ENCODE measurements around the gene MTA1.

Gene MTA1

DNA sequence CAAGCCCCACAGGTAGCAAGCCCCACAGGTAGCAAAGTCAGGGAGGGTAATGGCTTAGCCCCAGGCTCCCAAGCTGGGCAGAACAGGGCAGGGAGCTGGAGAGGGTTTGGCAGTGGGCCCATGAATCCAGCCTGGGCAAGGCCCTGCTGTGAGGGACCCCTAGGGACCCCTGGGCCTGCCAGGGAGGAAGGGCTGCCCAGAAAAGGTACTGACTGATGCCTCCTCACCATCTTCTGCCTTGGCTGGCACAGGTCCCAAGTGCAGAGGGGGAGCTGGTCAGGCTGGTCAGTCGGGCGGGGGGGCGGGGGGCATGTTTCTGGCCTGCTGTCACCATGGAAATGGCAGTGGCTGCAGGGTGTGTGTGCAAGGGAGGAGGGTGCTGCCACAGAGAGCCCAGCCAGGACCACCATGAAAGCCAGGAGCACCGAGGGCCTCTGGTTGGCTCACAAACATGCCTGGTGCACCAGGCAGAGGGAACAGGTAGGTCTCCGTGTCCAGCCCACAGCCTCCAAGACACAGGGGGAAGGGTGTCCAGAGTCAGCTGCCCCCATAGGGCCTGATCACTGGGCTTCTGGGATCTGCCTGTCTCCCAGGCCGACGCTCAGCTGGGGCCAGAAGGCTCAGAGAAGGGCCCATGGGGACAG is 53.5 kb downstream of the MTA1 start:
- in situ Hi-C loops (cut with MboI; ENCODE audit: low sequenced_read_pairs), result no loop called here

DNA sequence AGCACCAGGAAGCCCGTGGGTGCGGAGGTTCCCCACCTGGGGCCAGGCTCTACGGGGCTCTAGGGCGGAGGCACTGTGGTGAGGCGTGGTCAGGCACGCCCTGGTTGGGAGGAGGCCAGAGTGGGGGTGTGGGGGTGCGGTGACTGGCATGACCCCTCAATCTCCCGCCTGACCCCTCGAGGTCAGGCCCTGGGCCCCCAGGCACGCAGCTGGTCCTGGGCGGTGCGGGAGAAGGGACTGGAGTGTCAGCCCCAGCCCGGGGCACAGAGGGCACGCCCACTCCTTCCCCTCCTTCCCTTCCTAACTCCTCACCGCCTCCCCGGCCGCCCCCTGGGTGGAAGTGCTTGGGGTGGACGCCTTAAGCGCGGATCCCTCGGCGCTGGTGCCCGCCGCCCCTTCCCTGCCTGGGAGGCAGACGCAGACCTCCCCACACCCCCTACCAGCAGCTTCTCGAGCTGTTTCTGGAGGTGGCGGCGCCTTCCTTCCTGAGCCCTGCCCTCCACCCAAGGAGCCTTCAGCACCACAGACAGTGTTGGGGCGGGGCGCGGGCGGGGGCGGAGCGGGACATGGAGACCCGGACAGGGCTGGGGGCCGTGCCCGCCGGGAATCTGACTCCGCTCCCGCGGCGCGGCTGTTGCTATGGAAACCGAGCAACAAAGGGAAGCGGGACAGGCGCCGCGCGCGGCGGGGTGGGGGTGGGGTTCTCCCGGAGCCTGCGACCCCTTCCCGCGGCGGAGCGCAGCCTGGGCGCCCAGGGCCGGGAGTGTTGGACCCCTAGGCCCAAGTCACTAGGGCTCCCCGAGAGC is 54.3 kb downstream of the MTA1 start:
- in situ Hi-C loops (cut with MboI; ENCODE audit: low sequenced_read_pairs), result no loop called here

DNA sequence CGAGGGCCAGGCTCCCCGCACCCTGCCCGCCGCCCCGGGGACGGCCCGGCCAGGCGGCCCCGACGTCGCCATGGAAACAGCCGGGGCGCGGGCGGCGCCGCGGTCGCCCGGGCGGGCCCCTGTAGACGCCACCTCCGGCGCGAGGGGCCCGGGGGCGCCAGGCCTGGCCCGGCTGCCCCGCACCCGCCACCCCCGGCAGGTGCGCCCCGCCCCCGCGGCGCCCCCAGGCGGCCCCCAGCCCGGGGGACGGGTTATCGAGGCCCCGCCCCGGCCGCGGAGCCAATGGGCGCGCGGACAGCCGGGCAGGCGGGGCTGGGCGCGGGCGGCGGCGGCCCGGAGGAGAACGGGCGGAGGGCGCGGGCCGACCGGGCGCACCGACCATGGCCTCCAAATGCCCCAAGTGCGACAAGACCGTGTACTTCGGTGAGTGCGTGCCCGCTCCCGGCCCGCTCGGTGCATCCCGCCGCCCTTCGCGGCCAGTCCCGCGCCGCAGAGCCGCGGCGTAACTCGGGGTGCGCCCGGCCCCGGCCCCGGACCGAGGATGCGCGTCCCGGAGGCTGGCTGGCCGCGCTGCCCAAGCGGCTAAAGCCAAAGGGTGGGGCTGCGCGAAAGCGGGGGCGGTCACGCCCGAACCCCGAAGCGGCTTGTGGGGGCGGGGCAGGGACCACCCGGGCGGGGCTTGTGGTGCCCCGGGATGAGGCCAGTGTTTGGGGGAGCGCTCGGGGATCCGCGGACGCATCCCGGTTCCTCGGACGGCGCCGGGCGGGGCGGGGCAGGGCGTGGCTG is 55.0 kb downstream of the MTA1 start, which contains the start of gene CRIP2:
Gene CRIP2, plus strand, starts transcription at position 339 of the 786 bp plus-strand sequence. Its CDS starts 42 bp downstream, at position 381.
- in situ Hi-C loops (cut with MboI; ENCODE audit: low sequenced_read_pairs), result no loop called here

DNA sequence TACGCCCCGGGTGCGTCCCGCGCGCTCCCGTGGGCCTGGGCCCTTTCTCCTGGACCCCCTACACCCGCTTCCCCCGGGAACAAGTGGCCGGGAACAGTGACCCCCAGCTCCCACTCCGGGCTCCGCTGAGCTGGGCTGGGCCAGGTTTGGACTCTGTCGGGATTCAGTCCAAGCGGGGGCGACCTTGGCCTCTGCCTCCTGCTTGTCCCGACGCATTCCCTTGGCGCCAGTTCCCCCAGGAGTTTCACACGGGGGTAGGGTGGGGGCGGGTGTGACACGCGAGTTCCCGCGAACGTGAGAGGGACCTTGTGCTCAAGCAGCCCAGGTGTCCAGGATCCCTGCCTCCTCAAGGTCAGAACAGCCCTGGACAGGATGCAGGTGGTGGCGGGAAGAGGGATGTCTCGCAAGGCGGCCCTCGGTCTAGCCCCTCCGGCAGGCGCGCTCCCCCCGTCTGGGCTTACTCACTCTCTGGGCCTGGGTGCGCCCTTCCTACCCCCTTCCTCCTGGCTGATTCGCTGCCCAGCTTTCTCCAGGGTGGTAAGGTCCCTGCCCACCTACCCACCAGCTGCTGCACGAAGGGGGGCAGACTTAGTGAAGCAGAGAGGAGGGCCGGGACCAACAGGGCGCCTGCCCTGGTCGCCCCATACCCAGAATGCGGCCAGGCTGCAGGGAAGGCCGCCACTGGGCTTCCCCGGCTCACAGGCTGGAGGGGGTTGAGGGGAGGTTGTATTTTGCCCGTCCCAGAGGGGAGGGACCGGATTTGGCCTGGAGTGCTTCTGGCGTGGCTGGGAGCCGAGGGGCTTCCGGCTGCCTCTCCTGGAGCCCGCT is 55.9 kb downstream of the MTA1 start:
- in situ Hi-C loops (cut with MboI; ENCODE audit: low sequenced_read_pairs), result no loop called here

DNA sequence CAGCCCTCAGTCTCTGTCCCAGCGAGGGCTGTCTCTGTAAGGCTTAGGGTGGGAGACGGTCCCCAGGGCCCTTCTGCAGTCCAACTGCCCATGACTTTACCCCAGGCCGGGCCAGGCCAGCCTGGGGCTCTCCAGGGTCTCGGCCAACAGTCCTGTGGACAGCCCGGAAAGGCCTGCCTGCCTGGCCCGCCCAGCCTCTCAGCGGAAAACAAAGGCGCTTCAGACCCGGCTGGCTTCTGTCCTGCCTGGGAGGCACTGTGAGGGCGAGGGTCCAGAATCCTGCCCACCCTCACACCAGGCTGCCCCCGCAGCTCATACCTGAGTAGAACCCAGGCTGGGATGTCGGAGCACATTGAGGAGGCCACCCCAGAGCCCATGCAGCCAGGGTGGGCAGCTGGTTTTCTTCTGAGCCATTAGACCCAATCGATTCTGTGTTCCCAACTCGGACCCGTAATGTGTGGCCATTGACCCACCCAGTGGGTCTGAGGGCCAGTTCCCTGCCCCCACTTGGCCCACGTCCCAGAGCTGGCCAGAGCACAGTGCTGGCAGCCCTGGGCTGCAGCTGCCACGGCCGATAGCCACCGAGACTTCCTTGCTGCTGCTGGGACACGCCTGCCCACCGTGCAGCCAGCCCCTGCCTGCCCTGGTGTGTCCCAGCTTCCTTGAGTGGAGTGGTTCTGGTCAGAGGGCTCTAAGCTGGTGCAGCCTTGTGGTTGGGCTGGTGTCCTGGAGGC is 56.6 kb downstream of the MTA1 start:
- in situ Hi-C loops (cut with MboI; ENCODE audit: low sequenced_read_pairs), result no loop called here

DNA sequence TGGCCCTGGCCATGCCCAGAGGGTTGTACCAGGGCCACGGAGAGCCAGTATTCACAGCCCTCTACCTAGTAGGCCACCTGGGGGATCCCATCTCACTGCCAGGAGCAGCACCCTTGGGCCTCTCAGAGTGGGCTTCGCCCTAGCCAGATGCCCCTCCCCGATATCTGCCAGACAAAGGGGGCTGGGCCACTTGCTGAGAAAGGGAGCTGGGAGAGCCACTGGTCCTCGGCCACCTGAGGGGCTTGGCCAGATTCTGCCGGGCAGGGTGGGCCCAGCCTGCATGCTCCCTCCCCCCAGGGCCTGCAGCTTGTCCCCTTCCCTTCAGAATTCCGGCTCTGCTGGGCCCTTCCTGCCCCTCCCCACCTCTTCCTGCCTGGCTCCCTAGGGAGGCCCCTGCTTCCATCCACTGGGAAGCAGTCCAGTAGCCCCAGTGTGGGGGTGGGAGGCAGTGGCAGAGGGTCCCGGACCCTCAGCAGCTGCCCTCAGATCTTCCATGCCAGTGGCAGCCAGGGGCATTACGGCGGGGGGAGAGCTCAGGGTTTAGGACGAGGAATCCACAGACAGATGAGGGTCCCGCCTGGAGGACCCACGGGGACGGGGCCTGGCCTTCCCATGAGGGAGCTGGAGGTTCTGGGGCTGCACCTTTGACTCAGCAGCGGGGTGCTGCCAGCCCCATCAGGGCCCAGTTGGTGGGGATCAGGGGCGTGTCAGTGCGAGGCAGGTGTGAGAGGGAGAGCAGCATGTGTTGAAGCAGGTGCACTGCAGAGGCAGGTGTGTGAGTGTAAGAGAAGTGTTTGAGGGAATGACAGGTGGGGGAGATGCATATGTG is 57.4 kb downstream of the MTA1 start:
- in situ Hi-C loops (cut with MboI; ENCODE audit: low sequenced_read_pairs), result no loop called here

DNA sequence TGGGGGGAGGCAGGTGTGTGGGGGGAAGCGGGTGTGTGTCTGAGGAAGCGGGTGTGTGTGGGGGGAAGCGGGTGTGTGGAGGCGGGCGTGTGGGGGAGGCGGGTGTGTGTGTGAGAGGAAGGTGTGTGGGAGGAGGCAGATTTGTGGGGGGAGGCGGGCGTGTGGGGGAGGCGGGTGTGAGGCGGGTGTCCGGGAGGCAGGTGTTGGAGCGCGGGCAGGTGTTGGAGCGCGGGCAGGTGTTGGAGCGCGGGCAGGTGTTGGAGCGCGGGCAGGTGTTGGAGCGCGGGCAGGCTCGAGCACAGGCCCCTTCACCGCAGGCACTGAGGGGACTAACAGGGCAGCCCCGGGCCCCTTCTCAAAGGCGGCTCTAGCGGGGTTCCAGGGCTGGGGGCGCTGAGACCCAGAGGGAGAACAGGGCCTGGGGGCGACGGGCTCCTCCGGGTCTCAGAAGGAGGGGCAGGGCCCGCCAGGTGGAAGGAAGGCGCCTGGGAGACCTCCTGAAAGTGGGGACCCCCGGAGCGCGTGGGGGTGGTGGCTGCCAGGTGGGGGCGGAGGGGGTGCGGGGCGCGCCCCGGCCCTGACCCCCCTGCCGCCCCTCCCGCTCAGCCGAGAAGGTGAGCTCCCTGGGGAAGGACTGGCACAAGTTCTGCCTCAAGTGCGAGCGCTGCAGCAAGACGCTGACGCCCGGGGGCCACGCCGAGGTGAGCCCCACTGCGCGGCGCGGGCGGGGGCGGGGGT is 58.2 kb downstream of the MTA1 start:
- in situ Hi-C loops (cut with MboI; ENCODE audit: low sequenced_read_pairs), result no loop called here

DNA sequence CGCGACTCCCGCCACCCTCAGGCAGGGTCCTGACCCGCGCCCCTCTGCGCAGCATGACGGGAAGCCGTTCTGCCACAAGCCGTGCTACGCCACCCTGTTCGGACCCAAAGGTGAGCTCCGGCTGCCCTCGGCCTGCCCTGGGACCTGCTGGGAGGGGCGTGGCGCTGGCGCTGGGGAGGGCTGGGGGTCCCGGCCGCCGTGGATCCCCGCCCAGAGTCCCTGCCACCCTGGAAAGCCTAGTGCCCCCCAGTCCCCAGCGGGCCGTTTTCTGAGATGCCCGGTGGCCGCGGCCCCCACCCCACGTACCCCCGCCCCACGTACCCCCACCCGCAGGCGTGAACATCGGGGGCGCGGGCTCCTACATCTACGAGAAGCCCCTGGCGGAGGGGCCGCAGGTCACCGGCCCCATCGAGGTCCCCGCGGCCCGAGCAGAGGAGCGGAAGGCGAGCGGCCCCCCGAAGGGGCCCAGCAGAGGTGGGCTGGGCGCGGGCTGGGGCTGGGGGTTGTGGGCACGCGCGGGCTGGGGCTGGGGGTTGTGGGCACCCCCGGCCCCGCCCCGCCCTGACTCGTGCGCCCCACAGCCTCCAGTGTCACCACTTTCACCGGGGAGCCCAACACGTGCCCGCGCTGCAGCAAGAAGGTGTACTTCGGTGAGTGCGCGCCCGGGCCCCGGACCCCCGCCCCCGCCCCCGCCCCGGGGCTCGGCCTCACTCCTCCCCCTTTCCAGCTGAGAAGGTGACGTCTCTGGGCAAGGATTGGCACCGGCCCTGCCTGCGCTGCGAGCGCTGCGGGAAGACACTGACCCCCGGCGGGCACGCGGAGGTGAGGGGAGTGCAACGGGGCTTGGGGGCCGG is 59.0 kb downstream of the MTA1 start:
- in situ Hi-C loops (cut with MboI; ENCODE audit: low sequenced_read_pairs), result no loop called here

DNA sequence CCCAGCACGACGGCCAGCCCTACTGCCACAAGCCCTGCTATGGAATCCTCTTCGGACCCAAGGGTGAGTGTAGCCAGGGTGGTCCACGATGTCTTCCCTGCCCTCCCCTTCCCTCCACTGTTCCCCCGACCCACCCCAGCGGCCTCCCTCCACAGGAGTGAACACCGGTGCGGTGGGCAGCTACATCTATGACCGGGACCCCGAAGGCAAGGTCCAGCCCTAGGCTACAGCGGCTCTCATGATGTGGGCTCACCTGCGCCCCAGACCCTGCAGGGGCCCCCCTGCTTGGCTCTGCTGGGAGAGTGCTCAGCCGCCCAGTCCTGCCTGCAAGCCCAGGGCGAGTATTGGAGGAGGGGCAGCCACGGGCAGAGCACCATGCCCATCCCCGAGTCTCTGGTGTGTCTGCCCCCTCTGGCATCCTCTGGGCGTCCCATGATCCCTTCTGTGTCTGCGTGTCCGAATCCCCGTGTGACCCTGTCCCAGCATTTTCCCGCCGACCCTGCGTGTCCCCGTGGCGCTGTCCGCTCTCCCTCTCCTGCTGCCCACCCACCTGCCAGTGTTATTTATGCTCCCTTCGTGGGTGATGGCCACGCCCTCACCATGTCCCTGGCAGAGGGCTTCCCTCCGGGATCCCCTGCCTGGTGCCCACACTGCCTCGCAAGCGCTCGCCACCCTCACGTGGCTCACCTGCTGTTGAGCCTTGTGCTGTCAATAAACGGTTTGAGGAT is 60.0 kb downstream of the MTA1 start:
- in situ Hi-C loops (cut with MboI; ENCODE audit: low sequenced_read_pairs), result no loop called here

DNA sequence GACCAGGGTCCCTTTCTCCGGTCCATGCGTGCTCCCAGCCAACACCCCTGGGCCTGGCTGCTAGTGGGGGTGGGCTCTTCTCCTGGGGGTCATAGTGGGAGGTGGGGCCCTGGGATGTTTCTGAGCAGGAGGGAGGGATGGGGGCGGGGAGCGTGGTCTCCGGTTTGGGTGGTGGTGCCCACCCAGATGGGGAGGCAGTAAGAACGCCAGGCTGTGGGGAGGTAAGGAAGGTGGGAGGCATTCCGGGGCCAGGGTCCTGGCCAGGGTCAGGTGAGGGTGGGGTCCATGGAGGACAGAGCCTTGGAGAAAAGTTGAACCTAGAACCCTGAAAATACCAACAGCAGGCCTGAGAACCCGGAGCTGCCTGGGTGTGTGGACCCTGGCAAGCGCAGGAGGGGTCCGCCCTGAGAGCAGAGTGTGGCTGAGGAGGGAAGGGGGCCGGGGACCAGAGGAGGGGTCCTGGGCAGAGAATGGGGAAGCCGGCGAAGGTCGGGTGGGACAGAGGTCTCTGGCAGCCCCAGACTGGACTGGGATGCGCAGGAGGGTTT is 60.6 kb downstream of the MTA1 start:
- in situ Hi-C loops (cut with MboI; ENCODE audit: low sequenced_read_pairs), result no loop called here

DNA sequence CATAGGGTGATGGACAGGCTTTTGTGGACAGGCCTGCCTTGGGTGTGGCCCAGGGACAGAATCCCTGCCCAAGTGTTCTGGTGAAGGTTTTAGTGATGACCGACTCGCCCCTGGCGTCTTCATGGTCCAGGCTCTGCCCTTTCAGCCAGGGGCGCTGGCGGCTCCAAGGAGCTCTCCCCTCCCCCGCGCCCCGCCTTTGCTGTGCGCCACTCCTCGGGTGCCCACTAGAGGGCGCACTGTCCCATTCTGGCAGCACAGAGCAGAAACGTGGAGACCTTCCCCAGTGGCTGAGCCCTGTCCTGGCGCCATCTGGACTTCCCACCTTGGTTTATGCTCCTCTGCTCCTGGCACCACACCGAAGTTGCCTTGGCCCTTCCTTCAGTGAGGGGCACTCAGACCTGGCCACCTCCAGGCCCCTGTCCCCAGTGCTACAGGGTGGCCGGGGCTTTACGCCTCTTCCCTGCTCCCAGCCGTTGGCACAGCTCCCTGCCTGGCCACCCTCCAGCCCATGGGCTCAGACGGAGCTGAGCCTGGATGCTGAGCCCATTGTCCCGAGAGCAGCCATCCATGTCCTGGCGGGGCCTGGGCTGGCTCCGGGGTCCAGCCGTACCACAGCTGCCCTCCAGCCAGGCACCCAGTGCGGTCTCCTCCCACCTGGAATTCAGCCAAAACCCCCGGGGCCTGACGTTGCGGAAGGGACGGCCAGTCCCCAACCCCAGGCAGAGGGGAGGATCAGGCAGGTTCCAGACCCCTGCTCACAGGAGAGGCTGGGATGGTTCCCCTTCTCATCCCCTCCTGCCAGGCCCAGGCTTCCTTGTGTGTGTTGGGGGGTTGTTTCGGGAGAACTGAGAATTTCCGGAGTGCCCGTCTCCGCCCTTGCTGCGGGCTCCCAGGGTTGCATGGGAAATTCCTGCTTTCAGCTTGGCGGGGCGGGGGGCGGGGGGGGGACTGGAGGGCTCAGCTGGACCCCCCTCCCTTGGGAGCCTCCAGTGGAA is 61.5 kb downstream of the MTA1 start:
- in situ Hi-C loops (cut with MboI; ENCODE audit: low sequenced_read_pairs), result no loop called here

DNA sequence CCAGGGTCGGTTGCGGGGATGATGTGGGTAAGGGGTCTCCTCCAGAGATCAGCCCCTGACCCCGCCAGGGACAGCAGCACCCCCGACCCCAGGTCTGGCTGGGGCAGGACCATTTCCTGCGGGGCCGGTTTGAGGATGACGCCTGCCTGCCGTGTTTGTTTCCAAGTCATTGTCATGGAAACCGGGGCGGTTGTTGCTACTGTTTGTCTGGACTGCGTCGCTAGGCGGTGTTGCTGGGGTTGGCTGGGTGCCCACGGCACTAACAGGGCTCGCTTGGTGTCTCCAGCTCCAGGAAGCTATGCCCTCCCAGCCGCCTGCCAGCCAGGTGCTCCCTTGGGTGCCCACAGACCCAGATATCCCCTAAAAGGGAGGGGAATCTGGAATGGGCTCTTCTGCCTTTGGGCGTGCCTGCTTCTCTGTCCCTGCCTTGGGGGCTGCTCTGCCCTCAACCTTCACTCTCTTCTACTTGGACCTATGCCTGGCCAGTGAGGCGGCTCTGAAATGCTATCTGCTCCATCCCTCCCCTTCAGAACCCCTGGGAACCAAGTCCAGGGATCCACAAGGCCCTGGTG is 62.3 kb downstream of the MTA1 start:
- in situ Hi-C loops (cut with MboI; ENCODE audit: low sequenced_read_pairs), result no loop called here

DNA sequence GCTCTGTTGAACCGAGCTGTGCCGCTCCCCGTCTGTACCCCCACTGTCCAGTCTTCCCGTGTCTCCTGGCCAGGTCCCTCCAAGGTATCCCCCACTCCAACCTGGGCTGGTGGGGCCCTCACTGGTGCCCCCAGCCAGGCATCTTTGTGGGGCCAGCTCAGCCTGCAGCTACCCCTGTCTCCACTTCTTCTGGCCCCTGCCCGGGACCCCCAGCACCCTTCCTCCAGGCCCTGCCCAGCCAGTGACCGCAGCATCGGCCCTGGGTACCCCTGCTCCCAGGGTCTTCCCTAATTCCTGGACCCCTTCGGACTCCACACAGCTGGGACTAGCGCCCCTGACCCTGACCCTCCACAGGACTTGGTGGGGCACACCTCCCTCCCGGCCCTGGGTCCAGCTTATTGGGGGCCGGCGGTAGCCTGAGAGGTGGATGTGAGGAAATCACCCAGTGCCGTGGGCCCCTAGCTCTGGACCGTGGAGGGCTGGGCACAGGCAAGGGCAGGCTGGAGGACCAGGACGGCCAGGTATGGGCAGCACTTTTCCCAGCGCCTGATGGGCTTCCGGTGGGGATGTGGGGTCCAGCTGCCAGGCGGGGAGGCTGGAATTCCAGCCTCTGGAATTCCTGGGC is 63.0 kb downstream of the MTA1 start:
- in situ Hi-C loops (cut with MboI; ENCODE audit: low sequenced_read_pairs), result no loop called here

DNA sequence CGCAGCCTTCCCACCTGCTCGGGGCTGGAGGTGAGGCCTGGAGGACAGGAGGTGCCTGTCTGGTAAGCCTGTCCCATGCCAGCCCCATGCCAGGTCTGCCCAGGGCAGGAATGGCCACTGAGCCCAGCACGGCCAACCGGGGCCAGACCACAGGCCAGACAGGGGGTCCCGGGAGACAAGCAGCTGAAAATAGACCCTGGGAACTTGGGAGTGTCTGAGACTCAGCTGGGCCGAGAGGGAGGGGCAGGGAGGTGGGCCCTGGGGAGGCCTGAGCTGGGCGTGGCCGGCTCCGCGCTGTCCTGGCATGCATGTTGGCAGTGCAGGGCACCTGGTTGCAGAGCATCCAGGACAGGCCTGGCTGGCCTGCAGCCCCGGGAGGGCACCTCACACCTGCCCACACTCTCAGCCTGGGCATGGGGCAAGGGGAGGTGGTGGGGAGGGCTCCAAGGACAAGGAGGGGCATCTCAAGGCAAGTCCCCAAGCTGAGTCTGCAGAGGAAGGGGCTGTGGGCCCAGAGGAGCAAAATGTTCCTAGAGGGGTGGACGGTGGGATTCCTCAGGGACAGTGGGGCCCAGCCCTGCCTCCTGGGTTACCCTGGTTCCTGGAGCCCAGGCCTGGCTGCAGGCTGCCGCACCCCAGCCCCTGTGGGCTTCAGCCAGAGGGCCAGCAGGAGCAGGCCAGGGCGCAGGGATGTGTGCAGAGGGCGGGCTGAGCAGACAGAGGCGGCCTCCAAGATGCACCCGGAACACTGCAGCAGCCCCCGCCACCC is 63.9 kb downstream of the MTA1 start:
- in situ Hi-C loops (cut with MboI; ENCODE audit: low sequenced_read_pairs), result no loop called here
